ENCODE data around the gene TALDO1.

TALDO1 gene

GRCh38 chr11:766106-766935 lies 19.1 kb downstream of the TALDO1 start:
- Mint-ChIP-seq H3K36me3 (ENCODE audit: low read depth) (peaks cover 18% of the 10 kb centered on the region), H3K27me3 (ENCODE audit: low read depth) (no peaks in the 10 kb centered on the region), H3K4me1 (ENCODE audit: low read depth) (no peaks in the 10 kb centered on the region), H3K9me3 (no peaks in the 10 kb centered on the region), H3K4me3 (no peak overlapping the region), H3K27ac (no peak overlapping the region)

GRCh38 chr11:766936-767210 lies 19.6 kb downstream of the TALDO1 start:
- no peak overlapping the region for H3K4me3 Mint-ChIP-seq
- H3K9me3 Mint-ChIP-seq, result no peaks in the 10 kb centered on the region
- H3K27ac Mint-ChIP-seq, result no peak overlapping the region
- H3K4me1 Mint-ChIP-seq (ENCODE audit: low read depth), result no peaks in the 10 kb centered on the region
- H3K36me3 Mint-ChIP-seq (ENCODE audit: low read depth), result peaks cover 13% of the 10 kb centered on the region
- no peaks in the 10 kb centered on the region for H3K27me3 Mint-ChIP-seq (ENCODE audit: low read depth)

GRCh38 chr11:767238-767637 lies 20.0 kb downstream of the TALDO1 start:
- Mint-ChIP-seq H3K27ac (no peak overlapping the region), H3K4me1 (ENCODE audit: low read depth) (no peaks in the 10 kb centered on the region), H3K9me3 (no peaks in the 10 kb centered on the region), H3K4me3 (no peak overlapping the region), H3K36me3 (ENCODE audit: low read depth) (peaks cover 11% of the 10 kb centered on the region), H3K27me3 (ENCODE audit: low read depth) (no peaks in the 10 kb centered on the region)

- H3K36me3 Mint-ChIP-seq (ENCODE audit: low read depth), result peaks cover 4% of the 10 kb centered on the region
- H3K27ac Mint-ChIP-seq, result no peak overlapping the region
- no peaks in the 10 kb centered on the region for H3K9me3 Mint-ChIP-seq
- no peak overlapping the region for H3K4me3 Mint-ChIP-seq
- H3K27me3 Mint-ChIP-seq (ENCODE audit: low read depth), result no peaks in the 10 kb centered on the region
- no peaks in the 10 kb centered on the region for H3K4me1 Mint-ChIP-seq (ENCODE audit: low read depth)
Observed at GRCh38 chr11:769887-770641, 22.8 kb downstream of the TALDO1 start.

GRCh38 chr11:770642-771616 lies 23.7 kb downstream of the TALDO1 start:
- Mint-ChIP-seq H3K27ac (no peak overlapping the region), H3K4me1 (ENCODE audit: low read depth) (peaks cover 4% of the 10 kb centered on the region), H3K27me3 (ENCODE audit: low read depth) (no peaks in the 10 kb centered on the region), H3K4me3 (no peak overlapping the region), H3K9me3 (no peaks in the 10 kb centered on the region), H3K36me3 (ENCODE audit: low read depth) (peaks cover 4% of the 10 kb centered on the region)

DNA sequence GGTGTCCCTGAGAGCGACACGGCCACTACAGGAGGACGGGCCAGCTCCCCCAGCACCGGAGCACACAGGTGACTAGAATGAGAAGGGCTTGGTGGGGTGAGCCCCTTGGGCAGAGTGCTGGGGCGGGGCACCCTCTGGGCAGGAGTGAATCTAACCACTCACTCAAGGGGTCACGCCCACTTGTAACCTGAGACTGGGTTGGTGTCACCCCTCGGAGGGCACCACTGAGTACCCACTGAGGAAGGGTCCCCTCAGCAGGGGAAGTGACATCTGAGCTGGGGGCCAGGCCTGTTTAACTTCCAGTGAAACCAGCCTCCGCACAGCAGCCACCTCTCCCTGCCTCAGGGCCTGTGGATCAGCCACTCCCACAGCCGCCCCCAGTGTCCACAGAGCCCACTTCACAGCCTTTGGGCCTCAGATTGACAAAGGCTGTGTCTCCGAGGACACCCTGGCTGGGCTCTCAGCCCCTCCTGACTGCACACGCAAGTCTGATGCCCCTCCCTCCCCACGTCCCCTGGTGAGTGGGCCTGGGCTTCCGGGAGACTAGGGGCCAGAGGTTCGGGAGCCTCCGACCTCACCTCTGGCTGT lies 24.4 kb downstream of the TALDO1 start:
- Mint-ChIP-seq H3K27ac (no peak overlapping the region), H3K4me1 (ENCODE audit: low read depth) (peaks cover 8% of the 10 kb centered on the region), H3K4me3 (no peak overlapping the region), H3K36me3 (ENCODE audit: low read depth) (peaks cover 1% of the 10 kb centered on the region), H3K27me3 (ENCODE audit: low read depth) (no peaks in the 10 kb centered on the region), H3K9me3 (no peaks in the 10 kb centered on the region)

DNA sequence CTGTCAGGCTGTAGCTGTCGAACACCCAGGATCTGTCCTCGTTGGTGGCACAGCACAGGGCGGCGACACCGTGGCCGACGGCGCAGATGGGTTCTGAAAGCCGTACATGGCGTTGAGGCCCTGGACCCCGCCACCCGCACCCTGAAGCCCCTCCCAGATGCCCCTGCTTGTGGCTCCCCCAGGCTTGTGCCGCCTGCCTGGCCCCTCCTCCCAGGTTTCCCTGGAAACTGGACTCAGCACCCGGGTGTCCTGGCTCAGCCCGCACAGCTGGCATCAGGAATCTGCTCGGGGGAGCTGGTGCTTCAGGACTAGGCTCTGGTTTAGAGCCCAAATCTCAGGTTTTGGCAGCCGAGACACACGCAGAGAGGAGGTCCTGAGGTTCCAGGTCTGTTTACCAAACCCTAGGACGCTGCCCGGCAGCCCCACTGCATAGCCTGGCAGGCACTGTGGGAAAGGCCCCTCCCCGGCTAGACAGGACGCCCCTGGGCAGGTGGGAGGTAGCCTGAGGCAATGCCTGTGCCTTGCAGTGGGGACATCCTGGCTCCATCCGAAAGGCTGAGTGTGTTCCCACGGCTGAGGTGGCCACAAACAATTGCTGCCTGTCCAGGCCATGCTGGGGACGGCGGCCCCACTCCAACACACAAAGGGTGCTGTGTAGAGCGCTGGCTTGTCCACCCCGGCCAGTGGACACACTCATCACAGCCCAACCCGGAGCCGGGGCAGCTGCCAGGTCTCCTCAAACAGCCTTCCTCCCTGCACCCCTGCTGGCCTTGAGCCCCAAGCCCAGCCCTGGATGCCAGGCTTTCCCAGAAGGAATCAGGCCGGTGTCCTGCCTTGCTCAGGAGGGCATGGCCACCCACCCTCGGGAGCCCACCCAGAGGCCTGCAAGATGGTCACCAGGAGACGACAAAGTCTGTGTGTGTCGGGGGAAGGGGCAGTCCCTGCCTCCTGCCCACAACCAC lies 25.4 kb downstream of the TALDO1 start:
- Mint-ChIP-seq H3K9me3 (no peaks in the 10 kb centered on the region), H3K4me1 (ENCODE audit: low read depth) (peaks cover 8% of the 10 kb centered on the region), H3K27me3 (ENCODE audit: low read depth) (no peaks in the 10 kb centered on the region), H3K36me3 (ENCODE audit: low read depth) (no peaks in the 10 kb centered on the region), H3K27ac (no peak overlapping the region), H3K4me3 (no peak overlapping the region)

- Mint-ChIP-seq H3K4me1 (ENCODE audit: low read depth) (peaks cover 9% of the 10 kb centered on the region), H3K27ac (no peak overlapping the region), H3K4me3 (no peak overlapping the region)
Observed at GRCh38 chr11:773425-773824, 26.2 kb downstream of the TALDO1 start.

GRCh38 chr11:773830-774229 lies 26.6 kb downstream of the TALDO1 start:
- Mint-ChIP-seq H3K27ac (no peak overlapping the region), H3K9me3 (no peaks in the 10 kb centered on the region), H3K4me1 (ENCODE audit: low read depth) (peaks cover 9% of the 10 kb centered on the region), H3K36me3 (ENCODE audit: low read depth) (no peaks in the 10 kb centered on the region), H3K27me3 (ENCODE audit: low read depth) (no peaks in the 10 kb centered on the region), H3K4me3 (no peak overlapping the region)

More at GRCh38 chr11:773425-773824, 26.2 kb downstream of the TALDO1 start:
- H3K36me3 Mint-ChIP-seq (ENCODE audit: low read depth), result no peaks in the 10 kb centered on the region
- H3K27me3 Mint-ChIP-seq (ENCODE audit: low read depth), result no peaks in the 10 kb centered on the region
- no peaks in the 10 kb centered on the region for H3K9me3 Mint-ChIP-seq

GRCh38 chr11:774873-775592 lies 27.8 kb downstream of the TALDO1 start:
- H3K27ac Mint-ChIP-seq, result no peak overlapping the region
- H3K4me1 Mint-ChIP-seq (ENCODE audit: low read depth), result peaks cover 9% of the 10 kb centered on the region
- no peaks in the 10 kb centered on the region for H3K9me3 Mint-ChIP-seq
- H3K27me3 Mint-ChIP-seq (ENCODE audit: low read depth), result no peaks in the 10 kb centered on the region
- H3K4me3 Mint-ChIP-seq, result peak overlapping the region; percentile 56
- H3K36me3 Mint-ChIP-seq (ENCODE audit: low read depth), result no peaks in the 10 kb centered on the region

DNA sequence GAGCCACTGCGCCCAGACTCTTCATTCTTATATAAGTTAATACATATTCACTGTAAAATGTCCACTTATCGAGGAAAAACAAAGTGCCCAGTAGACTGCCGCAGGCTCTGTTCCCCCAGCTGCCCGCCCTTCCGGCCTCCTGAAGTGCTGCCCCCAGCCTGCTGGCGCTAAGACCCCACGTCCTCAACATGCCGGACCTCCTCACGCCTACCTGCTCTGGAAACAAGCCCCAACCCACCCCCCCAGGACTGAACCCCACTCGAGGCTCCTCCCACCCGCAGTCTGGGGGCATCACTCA lies 28.9 kb downstream of the TALDO1 start:
- Mint-ChIP-seq H3K27me3 (ENCODE audit: low read depth) (no peaks in the 10 kb centered on the region), H3K9me3 (no peaks in the 10 kb centered on the region), H3K27ac (peak overlapping the region; percentile 70), H3K4me1 (ENCODE audit: low read depth) (peaks cover 9% of the 10 kb centered on the region), H3K36me3 (ENCODE audit: low read depth) (no peaks in the 10 kb centered on the region), H3K4me3 (peak overlapping the region; percentile 81)

- no peaks in the 10 kb centered on the region for H3K9me3 Mint-ChIP-seq
- peaks cover 9% of the 10 kb centered on the region for H3K4me1 Mint-ChIP-seq (ENCODE audit: low read depth)
- peak overlapping the region; percentile 70 for H3K27ac Mint-ChIP-seq
- no peaks in the 10 kb centered on the region for H3K36me3 Mint-ChIP-seq (ENCODE audit: low read depth)
- peak overlapping the region; percentile 81 for H3K4me3 Mint-ChIP-seq
- no peaks in the 10 kb centered on the region for H3K27me3 Mint-ChIP-seq (ENCODE audit: low read depth)
Observed at GRCh38 chr11:776561-777287, 29.5 kb downstream of the TALDO1 start.

Measured in T-helper 1 cell treated with Interleukin-12 subunit alpha and Interleukin-12 subunit beta and Interleukin-4 antibody, amounts not matched to agents 30 μg/mL and 1 μg/mL, for 36 hours (primary cell).